K562 (cell line): Measurements from ENCODE around the gene ZNF665. TPM values are rescaled to one million over a fixed set of nuclear protein-coding genes. Genes with fewer than 3 reads are reported as not detected.

Source experiments
- BCLAF1 ChIP-seq, 2 experiments: fragments of 450-650 bp in 1 of 2; IDR thresholded peaks; 2 replicates each; pipeline ENCODE4 v1.6.1; 2011 to 2017; ENCODE audit warnings: low read depth in 2 of 2, antibody characterized with exemption in 1 of 2, borderline replicate concordance in 1 of 2, low read length in 1 of 2, mild to moderate bottlenecking in 1 of 2, mixed read lengths in 1 of 2; ENCODE audit not compliant: control insufficient read depth in 1 of 2
- CHD1 ChIP-seq: fragments of 200-600 bp; sonication (generic); IDR thresholded peaks from one replicate; pipeline ENCODE4 v1.6.1; 2012; ENCODE audit warnings: mild to moderate bottlenecking, moderate library complexity, low read length, inconsistent platforms
- EHMT2 ChIP-seq: fragments of 450-650 bp; IDR thresholded peaks from 2 replicates; pipeline ENCODE4 v1.6.1; 2018; ENCODE audit warnings: antibody characterized with exemption
- HMG20A ChIP-seq: fragments of 450-650 bp; formaldehyde crosslinking; conservative IDR thresholded peaks from 2 replicates; pipeline ENCODE4 v1.4.0; 2020; ENCODE audit warnings: mild to moderate bottlenecking, mixed read lengths
- MITF ChIP-seq: IDR thresholded peaks from 2 replicates; pipeline ENCODE4 v1.6.1; 2014; ENCODE audit warnings: antibody characterized with exemption
- TCF7L2 ChIP-seq: fragments of 150-350 bp; IDR thresholded peaks from 2 replicates; pipeline ENCODE4 v1.6.1; 2016; ENCODE audit warnings: low read depth, mild to moderate bottlenecking, low read length, moderate library complexity
- ZBTB40 ChIP-seq, 2 experiments: fragments of 450-650 bp in 1 of 2; sonication (generic) in 1 of 2; formaldehyde crosslinking in 1 of 2; IDR thresholded peaks; 2 replicates each; pipeline versions ENCODE4 v1.7.1 to v1.9.0; 2016 to 2022; ENCODE audit warnings: inconsistent platforms in 1 of 2, mild to moderate bottlenecking in 1 of 2, missing genetic modification reagents in 1 of 2
- polyA plus RNA-seq, 8 experiments: library from polyadenylated mRNA; depleted of rRNA in 4 of 8; stranded (reverse) in 5 of 8; unstranded in 3 of 8; fragments of >200 nt; fragmentation: Nextera tagmentation in 2 of 8; fragmentation: Illumina TruSeq in 1 of 8; extraction: Ambion mirVana in 2 of 8; extraction: Trizol in 1 of 8; gene quantifications; 2 replicates each; pipeline versions ENCODE4 v1.2.1 to v1.2.3, GENCODE V29; 2011 to 2014; ENCODE audit warnings: inconsistent platforms in 1 of 8, missing spikeins in 1 of 8
- total RNA-seq, 7 experiments: library from RNA; depleted of rRNA in 6 of 7; stranded (reverse); fragments of >200 nt in 6 of 7; fragmentation: Illumina TruSeq in 2 of 7; extraction: Trizol in 2 of 7; gene quantifications; 2 replicates each; pipeline versions ENCODE4 v1.2.1 to v1.2.3, GENCODE V29; 2011 to 2021; ENCODE audit warnings: low replicate concordance in 1 of 7
- TF ChIP-seq, protein P1 (sequence below): sonication (generic); formaldehyde crosslinking; IDR thresholded peaks from 2 replicates; pipeline ENCODE4 v1.8.1; 2023; ENCODE audit warnings: mild to moderate bottlenecking, missing genetic modification reagents
- TF ChIP-seq, protein P2 (sequence below): sonication (generic); formaldehyde crosslinking; IDR thresholded peaks from 2 replicates; pipeline ENCODE4 v1.8.0; 2022; ENCODE audit warnings: missing genetic modification reagents, mild to moderate bottlenecking, moderate library complexity, borderline replicate concordance

The ZNF665 gene
- total and polyA plus RNA-seq, 9 of the 15 experiments (the other 6 are each of a cell fraction or from before 2014, with no cell fraction given): 1.9 to 7.6 (median 2.8) TPM

DNA sequence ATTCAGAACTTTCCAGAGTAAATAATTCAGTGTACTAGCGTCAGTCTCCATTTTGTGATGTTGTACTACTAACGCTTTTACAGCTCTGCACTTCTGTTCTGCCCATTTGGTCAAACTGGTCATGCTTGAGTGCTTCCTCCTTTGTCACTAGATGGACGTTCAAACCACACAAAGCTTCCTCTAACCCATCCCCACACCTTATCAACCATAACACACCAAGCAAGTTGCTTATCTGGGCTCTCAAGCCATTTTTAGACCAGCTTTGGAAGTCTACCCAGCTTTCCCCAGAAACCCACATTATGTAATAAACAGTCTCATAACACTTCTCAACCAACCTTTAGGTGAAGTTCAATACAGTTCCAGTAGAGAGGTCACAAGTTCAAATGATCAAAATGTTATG is 32.0 kb downstream of the ZNF665 start (continued):
- no peak for TF ChIP-seq CHD1
- 0 out of 4 replicates have a peak, but pooled peaks of 1 of the 2 experiments have one; percentile 50 for TF ChIP-seq BCLAF1 (IDR thresholded peaks at IDR 0.05; ENCODE audit: borderline replicate concordance in 1 of 2, control insufficient read depth in 1 of 2, low read depth in 2 of 2, low read length in 1 of 2)
- TF ChIP-seq MITF: no peak
- TF ChIP-seq EHMT2: peak; percentile 95
- 0 out of 2 replicates have a peak, but pooled peaks have one; percentile 19 for TF ChIP-seq ZBTB40 (IDR thresholded peaks at IDR 0.05)
- TF ChIP-seq ZBTB40 (CRISPR knock-in tag; IDR thresholded peaks at IDR 0.05): no peak
- no peak for TF ChIP-seq TCF7L2
- TF ChIP-seq, protein P1, sequence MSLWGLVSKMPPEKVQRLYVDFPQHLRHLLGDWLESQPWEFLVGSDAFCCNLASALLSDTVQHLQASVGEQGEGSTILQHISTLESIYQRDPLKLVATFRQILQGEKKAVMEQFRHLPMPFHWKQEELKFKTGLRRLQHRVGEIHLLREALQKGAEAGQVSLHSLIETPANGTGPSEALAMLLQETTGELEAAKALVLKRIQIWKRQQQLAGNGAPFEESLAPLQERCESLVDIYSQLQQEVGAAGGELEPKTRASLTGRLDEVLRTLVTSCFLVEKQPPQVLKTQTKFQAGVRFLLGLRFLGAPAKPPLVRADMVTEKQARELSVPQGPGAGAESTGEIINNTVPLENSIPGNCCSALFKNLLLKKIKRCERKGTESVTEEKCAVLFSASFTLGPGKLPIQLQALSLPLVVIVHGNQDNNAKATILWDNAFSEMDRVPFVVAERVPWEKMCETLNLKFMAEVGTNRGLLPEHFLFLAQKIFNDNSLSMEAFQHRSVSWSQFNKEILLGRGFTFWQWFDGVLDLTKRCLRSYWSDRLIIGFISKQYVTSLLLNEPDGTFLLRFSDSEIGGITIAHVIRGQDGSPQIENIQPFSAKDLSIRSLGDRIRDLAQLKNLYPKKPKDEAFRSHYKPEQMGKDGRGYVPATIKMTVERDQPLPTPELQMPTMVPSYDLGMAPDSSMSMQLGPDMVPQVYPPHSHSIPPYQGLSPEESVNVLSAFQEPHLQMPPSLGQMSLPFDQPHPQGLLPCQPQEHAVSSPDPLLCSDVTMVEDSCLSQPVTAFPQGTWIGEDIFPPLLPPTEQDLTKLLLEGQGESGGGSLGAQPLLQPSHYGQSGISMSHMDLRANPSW (CRISPR knock-in tag): no peak
- no peak for TF ChIP-seq HMG20A
- TF ChIP-seq, protein P2, sequence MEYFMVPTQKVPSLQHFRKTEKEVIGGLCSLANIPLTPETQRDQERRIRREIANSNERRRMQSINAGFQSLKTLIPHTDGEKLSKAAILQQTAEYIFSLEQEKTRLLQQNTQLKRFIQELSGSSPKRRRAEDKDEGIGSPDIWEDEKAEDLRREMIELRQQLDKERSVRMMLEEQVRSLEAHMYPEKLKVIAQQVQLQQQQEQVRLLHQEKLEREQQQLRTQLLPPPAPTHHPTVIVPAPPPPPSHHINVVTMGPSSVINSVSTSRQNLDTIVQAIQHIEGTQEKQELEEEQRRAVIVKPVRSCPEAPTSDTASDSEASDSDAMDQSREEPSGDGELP (CRISPR knock-in tag): no peak
